ENCODE data around the gene GLE1.
A peak's percentile ranks its signal among the peaks of the same experiment; 100 is the strongest.
"Not testable (repeated sequence)": the region's sequence is repeated elsewhere in the genome, so short reads cannot be mapped to it uniquely, and the experiment has no call there.

The GLE1 gene

DNA sequence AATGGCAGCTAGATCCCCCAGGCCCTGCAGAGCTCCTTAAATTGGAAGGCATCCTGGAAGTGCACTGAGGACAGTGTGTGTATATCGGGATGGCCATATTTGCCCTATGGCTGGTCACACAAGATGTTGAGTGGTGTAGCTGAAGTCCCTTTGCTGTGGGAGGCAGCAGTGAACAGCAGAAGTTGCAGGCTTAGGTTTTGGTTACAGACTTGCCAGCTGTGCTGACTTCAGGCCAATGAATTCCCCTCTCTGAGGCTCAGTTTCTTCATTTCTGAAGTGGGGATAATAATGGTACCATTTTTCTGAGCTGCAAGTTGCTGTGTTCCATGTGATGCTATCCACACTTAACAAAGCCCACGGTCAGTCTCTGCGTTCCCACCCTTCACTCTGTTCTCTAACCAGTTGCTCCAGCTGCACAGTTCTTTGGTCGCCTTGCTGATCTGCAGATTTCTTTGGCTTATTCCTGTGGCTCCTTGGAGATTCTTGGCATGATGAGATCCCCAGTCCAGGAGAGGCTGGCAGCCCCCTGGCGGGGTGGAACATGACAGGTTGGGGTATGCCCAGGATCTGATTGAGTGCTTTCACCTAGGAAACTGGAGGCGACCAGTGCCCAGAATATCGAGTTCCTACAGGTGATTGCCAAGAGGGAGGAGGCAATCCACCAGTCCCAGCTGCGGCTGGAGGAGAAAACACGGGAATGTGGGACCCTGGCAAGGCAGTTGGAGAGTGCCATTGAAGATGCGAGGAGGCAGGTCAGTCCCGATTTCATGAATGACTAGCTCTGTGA lies 6.5 kb upstream of the GLE1 start:
- no peak for DNase-seq (ENCODE audit: low read depth)

GRCh38 chr9:128498911-128499310 lies 5.6 kb upstream of the GLE1 start:
- DNase-seq (ENCODE audit: low read depth), result no peak

- DNase-seq (ENCODE audit: low read depth), result no peak
These were observed 4.6 kb upstream of the GLE1 start for GRCh38 chr9:128499920-128500319.

DNA sequence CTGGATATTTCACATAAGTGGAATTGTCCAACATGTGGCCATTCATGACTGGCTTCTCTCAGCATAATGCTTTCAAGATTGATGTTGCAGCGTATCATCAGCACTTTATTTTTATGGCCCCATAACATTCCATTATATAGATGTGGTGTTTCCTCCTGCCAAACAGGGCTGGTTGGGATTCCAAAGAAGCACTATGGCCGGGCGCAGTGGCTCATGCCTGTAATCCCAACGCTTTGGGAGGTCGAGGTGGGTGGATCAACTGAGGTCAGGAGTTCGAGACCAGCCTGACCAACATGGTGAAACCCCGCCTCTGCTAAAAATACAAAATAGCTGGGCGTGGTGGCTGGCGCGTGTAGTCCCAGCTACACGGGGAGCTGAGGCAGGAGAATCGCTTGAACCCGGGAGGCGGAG lies 1.1 kb upstream of the GLE1 start:
- not testable (repeated sequence) for DNase-seq (ENCODE audit: low read depth)

DNA sequence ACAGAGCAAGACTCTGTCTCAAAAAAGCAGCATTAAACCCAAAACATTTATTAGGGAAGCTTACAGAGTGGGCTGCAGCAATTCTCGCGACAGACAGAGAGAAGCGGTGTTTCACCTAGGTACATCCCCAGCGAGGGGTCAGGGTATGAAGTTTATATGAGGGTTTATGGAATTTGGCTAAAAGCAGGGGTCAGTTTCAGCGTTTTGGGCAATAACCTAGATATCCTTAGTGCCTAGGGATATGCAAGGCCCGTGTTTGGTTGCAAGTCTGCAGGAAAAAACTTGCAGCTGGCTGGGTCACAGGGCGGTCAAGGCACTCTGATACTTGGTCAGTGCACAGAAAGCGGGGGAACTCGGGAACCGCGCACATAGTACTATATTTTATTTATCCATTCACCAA lies 649 bp upstream of the GLE1 start:
- no peak for DNase-seq (ENCODE audit: low read depth)

GRCh38 chr9:128505414-128505765 lies 871 bp downstream of the GLE1 start:
- DNase-seq (ENCODE audit: low read depth), result no peak

DNA sequence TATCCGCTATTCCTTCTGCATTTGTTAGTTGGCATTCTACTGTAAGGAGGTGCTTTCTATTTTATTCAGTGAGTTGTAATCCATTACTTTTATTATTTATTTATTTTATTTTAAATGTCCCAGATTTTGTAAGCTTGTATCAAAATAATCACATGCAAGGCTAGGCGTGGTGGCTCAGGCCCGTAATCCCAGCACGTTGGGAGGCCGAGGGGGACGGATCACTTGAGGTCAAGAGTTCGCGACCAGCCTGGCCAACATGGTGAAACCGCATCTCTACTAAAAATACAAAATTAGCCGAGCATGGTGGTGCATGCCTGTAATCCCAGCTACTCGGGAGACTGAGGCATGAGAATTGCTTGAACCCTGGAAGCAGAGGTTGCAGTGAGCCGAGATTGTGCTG lies 1.4 kb downstream of the GLE1 start:
- DNase-seq (ENCODE audit: low read depth), result not testable (repeated sequence)

DNA sequence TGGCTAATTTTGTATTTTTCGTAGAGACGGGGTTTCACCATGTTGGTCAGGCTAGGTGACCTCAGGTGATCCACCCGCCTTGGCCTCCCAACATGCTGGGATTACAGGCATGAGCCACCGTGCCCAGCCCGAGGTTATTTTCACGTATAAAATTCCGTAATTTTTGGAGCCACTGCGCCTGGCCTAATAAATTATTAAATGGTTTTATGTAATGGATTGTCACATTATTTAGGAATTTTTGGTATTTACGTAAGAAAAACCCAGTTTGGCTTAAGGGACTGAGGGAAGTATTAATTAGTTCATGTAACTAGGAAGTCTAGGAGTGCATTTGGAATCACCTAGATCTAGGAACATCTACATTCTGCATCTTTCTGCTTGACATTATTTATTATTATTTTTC lies 8.3 kb downstream of the GLE1 start:
- DNase-seq (ENCODE audit: low read depth), result no peak

DNA sequence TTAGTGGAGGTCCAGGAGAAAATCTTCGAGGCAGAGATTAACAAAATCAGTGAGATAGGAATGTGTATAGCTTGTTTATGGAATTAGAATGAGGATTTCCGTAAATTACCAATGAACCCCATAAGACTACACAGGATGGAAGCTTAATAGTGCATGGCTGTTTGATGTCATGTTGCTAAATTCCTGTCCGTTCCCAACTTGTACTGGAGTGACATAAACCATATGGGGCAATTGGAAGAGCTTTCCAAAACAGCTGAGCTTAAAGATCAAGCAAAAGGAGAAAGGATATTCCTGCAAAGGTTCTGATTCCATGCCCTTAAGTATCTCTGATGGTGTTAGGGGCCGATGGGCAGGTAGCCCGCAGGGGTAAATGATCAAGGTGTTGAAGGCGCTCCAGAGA lies 17.4 kb downstream of the GLE1 start:
- no peak for DNase-seq (ENCODE audit: low read depth)

DNA sequence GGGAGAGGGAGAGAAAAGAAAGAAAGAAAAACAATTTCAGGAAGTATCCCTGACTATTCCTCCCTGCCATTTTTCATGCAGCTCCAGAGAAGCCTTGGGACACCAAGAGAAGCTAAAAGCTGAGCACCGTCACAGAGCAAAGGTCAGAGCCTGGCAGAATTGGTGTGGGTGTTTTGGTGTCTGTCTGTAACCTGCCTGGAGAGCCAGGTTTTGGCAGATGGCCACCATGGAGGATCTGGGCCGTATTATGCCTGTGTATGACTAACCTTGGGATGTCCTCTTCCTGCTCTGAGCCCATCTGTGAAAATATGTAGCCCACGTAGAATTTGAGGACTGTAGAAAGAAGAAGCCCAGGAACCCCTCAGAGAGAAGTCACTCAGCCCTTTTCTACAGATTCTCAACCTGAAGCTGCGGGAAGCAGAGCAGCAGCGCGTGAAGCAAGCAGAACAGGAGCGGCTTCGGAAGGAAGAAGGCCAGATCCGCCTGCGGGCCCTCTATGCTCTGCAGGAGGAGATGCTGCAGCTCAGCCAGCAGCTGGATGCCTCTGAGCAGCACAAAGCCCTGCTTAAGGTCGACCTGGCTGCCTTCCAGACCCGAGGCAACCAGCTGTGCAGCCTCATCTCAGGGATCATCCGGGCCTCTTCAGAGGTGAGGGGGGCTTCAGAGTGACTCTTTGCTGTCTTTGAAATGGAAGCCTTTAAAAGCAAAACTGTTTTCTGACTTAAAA lies 18.8 kb downstream of the GLE1 start:
- no peak for DNase-seq (ENCODE audit: low read depth)

- no peak for DNase-seq (ENCODE audit: low read depth)
These were observed 22.2 kb downstream of the GLE1 start for GRCh38 chr9:128526720-128527119.

DNA sequence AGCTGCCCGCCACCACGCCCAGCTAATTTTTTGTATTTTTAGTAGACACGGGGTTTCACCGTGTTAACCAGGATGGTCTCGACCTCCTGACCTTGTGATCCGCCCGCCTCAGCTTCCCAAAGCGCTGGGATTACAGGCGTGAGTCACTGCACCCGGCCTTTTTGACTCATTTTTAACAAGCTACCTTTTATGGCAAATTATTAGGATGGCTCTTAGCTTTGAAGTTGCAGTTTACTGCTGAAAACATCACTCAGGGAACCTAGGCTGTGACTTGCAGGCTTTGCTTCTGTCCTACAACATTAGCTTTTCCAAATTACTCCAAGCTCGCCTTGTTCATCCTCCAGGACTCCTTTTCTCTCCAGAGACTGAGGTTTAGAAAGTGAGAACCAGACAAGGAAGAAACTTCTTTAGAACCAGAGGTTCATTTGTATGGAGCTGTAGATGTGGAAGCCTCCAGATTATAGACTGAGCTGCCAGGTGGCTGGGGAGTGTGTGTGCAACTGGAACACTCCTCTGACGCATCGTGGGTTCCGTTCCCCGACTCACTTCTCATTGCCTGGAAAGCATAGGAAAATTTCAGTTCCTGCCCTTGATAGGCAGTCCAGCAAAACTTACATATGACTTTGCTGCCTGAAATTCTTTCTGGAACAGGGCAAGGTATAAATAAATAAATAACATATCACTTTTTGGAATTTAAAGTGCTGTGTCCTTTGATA lies 24.1 kb downstream of the GLE1 start:
- DNase-seq (ENCODE audit: low read depth), result no peak

- DNase-seq (ENCODE audit: low read depth), result no peak
These were observed 24.7 kb downstream of the GLE1 start for GRCh38 chr9:128529191-128529590.

- DNase-seq (ENCODE audit: low read depth), result no peak
These were observed 28.1 kb downstream of the GLE1 start for GRCh38 chr9:128532581-128532980.

- DNase-seq (ENCODE audit: low read depth), result no peak
These were observed 36.3 kb downstream of the GLE1 start for GRCh38 chr9:128540634-128541360.

GRCh38 chr9:128546504-128546903 lies 42.0 kb downstream of the GLE1 start:
- DNase-seq (ENCODE audit: low read depth), result no peak

GRCh38 chr9:128548876-128549275 lies 44.4 kb downstream of the GLE1 start:
- DNase-seq (ENCODE audit: low read depth), result no peak

DNA sequence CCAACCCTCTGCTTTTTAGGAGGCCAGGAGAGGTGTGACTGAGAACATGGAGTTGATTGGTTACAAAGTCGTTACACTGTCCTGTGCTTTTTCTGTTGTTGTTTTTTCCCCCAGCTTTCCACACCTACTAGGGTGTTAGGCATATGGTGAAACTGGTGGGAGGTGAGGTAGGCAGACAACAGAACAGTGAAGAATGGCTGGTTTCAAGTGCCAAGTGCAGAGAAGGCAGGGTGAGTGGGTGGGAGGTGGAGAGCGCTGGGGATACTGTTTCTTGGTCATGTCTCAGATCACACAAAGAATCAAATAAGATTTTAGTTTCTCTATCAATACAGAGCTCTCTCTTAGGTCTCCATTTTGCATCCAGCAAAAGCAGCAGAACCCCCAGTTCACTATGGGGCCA lies 45.7 kb downstream of the GLE1 start:
- DNase-seq (ENCODE audit: low read depth), result peak; percentile 33

DNA sequence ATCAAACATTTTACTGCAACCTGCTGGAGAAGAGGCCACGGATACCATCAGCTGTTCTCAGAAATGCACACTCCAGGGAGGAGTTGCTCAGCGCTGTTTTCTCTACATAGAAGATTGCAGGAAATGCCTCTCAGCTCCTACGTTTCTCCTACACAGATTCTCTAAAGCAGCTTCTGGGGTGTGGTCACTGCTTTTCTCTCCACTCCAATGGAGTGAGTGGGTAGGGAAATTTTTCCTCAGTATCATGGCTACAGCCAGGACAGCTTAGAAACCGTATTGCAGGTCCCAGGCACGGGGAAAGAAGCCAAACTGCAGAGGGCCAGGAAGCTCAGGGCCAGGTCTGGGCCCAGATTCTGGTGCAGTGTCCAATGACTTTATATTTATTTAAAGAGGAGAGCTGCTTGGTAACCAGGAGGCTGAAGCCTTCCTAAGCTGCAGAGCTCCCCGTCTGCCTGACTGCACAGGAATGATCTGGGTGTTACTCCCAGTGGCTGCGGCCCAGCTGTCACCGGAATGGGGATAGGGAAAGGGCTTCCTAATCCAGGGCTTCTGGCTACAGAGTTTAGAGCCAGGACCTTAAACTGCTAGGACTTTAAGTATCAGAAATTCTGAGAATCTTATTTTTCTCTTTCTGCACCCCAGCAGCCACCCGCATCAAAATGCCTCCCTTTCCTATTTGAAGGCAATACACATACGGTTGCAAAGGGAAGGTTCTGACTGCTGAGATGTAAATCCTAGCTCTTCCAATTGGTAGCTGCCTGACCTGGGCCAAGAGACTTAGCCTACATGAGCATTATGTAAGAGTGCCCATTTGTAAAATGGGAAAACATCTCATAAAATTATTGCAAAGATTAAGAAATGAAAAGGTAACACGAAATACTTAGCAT lies 46.5 kb downstream of the GLE1 start:
- DNase-seq (ENCODE audit: low read depth), result no peak

GRCh38 chr9:128551657-128552152 lies 47.2 kb downstream of the GLE1 start:
- no peak for DNase-seq (ENCODE audit: low read depth)

GRCh38 chr9:128552153-128552743 lies 47.7 kb downstream of the GLE1 start, which contains the start of gene SPTAN1:
TSS of gene SPTAN1 (plus strand) at chr9:128552587. CDS start at chr9:128566741, 14,154 bp downstream.
- peak; percentile 91 for DNase-seq (ENCODE audit: low read depth)
